HG03103 (cell line): Measurements from ENCODE around the gene FOXL1.

Source experiments
- ATAC-seq: cut with Tn5 transposase; IDR thresholded peaks from one replicate; pipeline ENCODE4 v1.9.1; 2021; ENCODE audit warnings: low read depth; ENCODE audit not compliant: unreplicated experiment

Gene FOXL1

DNA sequence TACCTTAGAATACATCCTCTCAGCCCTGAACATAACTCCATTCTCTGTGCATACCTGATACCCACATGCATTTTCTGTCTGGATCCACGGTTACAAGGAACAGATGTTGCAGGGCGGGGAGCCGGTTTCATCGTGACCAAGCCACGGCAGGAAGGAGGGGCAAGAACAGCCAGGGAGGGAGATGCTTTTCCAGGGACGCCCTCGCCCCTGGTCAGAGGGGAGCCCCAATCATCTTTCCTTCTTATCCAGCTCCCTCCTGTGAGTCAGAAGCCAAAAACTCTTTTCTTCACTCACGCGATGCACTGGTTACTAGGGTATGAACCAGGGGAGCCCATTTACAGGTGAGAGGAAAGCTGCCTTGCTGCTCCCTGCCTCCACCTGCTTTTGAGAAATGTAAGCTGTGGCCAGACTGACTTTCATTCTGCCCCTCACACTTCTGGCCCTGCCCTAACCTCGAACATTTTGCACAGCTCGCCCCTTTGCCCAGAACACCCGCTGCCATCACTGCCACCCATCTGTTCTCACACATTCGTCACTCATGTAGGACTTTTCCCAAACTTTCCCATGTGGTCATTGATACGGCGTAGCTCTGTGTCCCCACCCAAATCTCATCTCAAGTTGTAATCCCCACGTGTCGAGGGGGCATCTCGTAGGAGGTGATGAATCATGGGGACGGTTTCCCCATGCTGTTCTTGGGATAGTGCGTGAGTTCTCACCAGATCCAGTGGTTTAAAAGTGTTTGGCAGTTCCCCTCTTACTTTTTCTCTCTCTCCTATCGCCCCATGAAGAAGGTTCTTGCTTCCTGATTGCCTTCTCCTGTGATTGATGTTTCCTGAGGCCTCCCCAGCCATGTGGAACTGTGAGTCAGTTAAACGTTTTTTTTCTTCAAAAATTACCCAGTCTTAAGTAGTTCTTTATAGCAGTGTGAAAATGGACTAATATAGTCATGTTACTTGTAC is 20.5 kb downstream of the FOXL1 start:
- ATAC-seq: no peak

DNA sequence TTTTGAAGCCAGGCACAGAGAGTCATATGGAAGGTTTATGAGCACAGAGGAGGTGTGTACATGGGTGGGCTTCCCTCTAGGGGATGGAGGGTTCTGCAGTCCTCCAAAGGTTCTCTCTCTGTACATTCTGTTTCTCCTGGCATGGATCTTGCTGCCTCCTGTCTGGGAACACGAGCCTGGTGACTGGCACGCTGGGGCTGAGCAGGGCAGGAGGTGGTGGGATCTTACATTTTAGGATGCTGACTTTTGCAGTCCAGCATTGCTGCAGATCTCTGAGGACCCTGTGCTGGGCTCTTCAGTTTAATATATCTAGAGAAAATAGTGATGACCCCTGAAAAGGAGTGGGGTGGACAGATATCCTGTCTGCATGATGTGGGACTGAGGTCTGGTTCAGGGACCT is 23.0 kb downstream of the FOXL1 start:
- no peak for ATAC-seq

DNA sequence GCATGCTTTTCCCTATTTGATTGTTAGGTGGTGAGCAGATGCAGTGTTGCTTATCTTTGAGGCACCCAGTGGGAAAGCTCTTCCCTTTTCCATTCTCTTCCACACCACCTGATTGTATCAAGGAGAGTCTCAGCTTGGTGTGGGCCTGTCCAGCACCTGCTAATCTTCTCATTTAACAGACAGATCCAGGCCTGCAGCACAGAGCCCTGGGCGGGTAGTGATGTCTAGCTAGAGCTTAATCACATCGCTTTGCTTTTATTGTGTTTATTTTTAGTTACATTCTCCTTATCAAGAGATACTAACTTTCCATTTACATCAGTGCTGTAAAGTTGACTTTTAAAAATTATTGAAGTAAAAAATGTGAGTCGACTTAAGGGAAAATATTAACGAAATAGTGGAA is 24.2 kb downstream of the FOXL1 start:
- ATAC-seq: no peak

DNA sequence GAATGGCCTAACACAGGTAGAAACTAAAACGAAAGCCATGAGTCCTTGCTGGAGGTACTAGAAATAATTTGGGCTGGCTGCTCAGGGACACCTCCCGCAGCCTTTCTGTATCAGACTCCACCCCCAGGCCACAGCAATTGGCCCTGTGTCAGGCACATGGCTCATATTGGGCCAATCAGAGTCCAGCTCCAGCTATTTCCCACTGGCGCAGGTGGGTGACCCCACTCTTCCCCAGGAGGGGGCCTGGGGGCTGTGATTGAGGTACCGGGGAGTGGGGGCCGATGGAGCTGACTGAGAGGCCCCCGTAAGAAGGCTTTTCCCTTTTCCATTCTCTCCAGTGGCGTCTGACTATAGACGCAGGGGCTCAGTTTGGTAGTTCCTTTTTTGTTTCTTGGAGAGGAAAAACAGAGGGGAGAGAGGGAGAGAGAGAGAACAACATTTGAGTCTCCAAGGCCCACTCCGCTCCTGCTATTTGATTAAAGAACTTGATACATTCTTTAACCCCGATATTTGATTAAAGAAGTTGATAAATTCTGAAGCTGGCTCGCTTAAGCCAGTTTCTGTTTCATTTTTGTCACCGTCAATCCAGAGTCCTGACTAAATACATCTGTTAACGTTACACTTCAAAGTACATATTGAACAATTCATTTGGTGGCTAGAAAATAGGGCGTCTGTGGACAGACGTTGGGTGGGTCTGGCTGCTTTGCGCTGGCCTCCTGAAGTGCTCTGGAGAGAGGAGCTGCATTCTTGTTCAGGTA is 26.3 kb downstream of the FOXL1 start:
- no peak for ATAC-seq

DNA sequence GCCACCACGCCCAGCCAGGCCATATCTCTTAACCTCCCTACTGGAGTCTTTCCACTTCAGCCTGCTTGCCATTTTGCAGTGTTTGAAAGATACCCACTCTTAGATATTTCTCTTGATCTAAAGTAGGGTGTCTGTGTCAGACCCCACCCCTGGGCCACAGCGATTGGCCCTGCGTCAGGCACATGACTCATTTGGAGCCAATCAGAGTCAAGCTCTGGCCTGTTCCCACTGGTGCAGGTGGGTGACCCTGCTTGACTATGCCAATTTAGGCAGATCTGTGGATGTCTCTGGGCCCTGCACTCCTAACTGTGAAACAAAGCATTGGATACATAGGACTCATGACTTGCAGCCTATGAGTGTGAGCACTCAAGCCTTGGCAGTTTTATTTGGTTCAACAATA is 27.6 kb downstream of the FOXL1 start:
- ATAC-seq: no peak

DNA sequence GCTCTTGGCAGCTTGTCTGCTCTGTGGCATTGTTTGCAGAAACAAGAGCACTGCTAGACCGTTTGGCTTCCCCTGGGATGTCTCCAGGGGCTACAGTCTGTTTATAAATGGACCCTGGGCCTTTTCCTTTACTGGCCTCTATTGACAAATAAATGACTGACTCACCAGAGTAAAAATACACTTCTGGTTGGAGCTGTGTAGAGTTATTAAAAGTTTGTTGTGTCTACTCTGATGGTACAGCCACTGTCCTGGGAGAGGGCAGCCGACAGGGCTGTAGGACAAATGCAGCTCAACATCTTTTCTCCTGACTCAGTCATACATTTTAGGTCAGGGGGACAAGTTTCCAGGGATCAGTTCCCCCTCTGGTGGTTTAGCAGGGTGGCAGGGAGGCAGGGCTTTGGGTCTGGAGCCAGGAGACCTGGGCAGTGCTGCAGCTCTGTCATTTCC is 30.0 kb downstream of the FOXL1 start:
- ATAC-seq: no peak

DNA sequence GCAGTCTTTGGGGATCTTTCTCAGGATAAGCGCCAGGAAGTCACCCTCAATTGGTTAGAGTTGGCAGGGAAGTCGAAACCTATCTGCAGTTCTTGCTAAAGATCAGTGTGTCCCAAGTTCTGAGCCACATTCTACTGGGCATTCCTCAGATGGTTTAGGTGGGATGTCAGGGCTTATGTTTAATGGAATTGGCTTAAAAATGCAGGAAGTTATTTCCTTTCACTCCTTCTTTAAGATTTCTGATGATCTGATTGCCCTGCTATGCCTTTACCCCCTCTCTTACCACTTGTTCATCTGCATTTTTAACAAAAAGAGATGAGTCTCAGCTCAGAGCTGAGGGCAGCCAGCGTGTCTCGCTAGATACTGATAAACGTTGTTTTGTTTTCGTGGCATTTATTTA is 30.8 kb downstream of the FOXL1 start:
- no peak for ATAC-seq

DNA sequence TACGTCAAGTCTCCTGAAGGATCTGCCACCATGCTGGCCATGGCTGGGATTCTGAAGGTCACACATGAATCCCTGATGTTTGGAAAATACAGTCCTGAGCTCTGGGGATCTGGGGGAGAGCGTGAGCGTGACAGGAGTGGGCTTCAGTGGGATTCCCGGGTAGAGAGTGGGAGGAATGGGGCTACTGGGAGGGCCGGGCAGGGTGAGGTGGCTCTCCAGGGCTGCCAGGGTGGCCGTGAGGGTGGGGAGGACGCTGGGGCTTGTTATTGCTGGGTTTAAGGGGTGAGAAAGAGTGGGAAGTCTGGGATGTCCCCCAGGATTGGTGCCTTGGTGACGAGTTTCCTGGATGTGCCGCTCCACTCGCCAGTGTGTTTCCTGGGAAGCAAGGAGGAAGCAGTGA is 31.3 kb downstream of the FOXL1 start:
- no peak for ATAC-seq

DNA sequence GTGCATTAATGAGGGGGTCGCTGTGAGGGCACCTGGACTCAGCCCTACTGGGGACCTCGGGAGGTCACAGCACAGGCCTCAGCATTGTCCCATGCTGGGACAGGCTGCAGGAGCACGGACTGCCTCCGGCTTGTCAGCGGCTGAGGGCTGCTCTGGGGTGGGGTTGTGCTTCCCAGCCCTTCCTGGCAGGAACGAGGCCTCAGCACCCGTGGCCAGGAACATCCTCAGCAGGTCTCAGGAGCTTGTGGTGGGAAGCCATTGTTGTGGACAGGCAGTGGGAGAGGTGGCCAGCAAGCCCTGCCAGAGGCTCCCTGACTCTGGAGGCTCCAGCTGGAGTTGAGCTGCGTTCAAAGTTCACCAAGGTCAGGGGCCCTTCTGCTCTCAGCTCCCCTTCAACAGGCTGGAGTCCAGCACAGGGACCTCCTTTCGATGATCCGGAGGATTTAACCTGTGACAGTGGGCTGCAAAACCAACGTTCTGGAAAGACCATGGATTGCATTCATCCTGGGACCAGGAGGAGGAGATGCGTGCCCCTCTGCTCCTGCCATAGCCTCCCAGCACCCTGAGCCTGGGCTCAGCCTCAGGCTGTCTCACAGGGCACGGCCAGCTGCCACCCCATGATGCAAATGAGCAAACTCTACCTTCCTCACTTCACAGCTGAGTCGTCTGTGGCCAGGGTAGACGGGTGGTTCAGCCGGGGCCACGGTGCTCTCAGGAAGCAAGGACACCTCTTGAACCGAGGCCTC is 32.6 kb downstream of the FOXL1 start:
- no peak for ATAC-seq

DNA sequence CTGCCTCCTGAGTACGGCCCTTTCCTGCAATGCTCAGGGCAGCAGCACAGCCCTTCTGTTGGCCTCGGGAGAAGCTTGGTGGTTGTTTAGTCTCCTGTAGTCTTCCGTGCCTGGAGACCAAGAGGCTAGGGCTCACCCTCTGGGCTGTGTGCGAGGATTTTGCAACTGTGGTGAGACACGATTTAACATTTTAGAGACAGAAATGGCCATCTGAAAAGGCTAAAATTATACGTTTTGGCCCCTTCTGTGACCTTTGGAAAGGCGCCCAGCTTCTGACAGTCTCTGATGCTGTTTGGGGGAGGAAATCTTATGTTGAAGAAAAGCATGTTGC is 33.1 kb downstream of the FOXL1 start:
- no peak for ATAC-seq

DNA sequence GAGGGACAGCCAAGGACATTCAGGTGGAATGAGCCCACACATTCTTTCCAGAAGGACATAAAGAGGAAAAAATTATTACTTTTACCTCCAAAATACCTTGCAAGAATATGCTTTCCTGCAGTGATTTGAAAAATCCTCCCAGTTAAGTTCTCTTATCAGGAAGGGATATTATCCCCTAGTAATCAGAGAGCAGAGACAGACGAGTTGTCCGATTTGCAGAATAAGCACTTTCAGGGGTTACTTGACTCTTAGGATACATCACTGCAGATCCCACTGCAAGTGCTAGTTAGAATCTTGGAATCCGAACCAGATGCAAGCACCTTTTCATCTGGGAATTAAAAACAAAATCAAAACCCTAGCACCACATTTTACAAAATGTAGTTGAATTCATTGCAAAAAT is 33.6 kb downstream of the FOXL1 start:
- ATAC-seq: no peak

DNA sequence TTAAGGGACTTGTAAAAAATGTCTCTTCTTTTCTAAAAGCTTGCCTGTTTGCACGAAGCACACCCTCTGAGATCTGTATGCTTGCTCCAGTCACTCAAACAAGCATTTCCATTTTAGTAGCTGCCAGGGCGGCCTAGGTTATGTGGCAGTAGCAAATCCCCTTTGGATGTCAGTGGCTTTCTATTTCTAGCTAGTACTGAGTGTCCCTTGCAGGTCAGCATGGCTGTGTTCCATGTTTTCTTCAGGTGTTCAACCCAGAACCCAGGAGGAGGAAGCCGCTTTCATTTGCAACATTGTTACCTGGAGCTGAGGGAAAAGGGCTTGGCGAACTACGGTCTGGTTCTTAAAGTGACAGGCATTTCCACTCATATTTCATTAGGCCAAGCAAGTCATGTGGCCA is 36.4 kb downstream of the FOXL1 start:
- no peak for ATAC-seq

DNA sequence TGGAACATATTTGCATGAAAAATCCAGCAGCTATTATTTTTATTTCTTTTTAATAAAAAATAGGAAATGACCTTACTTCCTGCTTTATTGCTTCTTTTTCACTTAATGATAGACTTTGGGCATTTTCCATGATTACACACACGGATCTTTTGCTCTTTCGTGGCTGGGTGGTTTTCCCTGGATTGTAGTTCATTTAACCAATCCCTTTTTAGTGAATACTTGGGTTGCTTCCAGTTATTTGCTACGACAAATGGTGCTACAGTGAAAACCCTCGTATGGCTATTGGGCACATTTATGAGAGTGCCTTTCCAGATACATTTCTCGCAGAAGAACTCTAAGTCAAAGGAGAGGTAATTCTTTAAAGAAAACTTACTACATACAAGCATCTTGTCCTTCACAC is 38.6 kb downstream of the FOXL1 start:
- no peak for ATAC-seq

DNA sequence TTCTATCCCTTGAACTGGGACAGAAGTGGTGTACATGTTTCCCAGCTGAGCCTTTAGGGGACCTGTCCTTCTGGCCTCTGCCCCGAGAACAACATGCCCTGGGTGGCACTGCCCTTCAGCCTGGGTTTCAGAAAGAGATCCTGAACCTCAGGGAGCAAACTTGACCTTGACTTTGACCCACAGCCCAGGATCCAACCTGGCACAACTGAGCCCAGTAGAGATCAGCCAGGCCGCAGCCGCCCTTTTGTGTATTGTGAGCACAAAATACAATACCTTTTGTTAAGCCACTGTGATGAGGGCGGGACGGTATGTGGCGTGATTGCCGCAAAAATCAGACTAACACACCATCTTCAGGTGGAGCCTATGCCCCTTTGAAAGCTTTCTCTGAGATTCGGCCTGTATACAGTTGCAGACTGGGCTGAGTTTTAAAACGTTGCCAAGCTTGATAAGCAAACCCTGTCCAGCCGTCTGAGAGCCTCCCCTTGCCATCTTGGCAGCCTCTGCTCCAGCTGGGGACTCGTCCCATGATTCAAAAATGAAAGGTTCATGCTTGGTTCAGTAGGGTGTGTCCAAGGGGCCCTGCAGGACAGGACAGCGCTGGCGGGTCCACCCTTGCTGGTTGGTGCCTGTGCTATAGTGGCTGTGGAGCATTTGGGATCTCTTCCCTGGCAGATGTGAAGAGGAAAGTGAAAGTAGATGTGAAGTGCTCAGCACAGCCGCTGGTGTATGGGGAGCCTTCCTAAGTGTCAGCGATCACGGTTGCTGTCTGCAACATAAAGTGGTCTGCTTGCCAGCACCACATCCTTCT is 40.3 kb downstream of the FOXL1 start:
- ATAC-seq: no peak

DNA sequence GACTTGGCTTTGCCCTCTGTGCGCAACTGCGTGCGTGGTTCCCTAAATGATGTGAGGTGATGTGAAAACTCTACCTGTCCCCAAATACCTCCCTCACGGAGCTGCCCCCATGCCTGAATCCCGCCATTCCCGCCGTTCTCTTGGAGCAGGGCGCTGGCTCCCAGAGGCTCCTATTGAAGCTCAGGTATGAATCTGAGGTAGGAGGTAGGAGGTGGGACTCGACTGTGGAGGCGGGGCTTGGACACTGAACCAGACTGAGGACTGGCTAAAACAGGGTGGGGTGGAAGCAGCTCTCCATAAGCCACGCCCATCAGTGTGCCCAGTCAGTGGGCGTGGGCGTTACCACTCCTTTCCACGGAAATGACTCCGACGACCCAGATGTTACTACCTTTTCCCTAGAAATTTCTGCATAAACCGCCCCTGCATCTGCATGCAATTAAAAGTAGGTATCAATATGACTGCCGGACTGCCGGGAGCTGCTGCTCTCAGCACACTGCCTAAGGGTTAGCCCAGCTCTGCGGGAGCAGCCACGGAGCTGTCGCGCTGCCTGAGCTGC is 41.0 kb downstream of the FOXL1 start:
- ATAC-seq: no peak

DNA sequence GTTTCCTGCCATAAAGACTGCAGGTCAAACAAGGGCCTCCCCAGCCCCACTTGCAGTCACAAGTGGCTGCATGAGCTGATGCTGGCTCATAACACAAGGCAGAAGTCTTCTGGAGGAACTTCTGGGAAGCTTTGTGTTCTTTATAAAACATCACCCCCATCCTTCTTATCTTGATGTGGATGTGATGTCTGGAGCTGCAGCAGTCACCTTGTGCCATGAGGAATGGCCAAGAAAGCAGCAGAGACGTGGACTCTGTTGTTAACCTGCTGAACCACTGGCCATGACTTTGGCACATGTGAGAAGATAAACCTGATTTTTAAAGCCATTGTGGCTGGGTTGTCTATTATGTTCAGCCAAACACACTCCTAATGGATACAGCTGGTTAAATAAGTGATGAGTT is 41.8 kb downstream of the FOXL1 start:
- no peak for ATAC-seq

DNA sequence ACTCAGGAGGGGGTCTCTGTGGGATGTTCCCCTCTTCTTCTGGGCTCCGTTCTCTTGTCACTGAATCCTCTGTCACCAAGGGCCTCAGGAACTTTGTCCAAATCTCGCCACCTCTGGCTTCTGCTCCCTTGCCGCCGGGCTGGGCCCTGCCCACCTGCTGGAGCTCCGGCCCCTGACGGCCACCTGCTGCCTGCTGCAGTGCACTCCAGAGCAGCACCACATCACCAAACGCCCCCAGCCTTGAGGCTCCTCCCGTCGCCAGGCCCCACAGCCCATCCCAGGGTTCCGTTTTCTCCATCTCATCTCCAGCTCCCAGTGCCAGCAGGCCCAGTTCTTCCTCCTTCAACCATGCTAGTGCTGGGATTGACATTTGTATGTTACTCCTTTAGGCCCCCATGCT is 43.6 kb downstream of the FOXL1 start:
- no peak for ATAC-seq

DNA sequence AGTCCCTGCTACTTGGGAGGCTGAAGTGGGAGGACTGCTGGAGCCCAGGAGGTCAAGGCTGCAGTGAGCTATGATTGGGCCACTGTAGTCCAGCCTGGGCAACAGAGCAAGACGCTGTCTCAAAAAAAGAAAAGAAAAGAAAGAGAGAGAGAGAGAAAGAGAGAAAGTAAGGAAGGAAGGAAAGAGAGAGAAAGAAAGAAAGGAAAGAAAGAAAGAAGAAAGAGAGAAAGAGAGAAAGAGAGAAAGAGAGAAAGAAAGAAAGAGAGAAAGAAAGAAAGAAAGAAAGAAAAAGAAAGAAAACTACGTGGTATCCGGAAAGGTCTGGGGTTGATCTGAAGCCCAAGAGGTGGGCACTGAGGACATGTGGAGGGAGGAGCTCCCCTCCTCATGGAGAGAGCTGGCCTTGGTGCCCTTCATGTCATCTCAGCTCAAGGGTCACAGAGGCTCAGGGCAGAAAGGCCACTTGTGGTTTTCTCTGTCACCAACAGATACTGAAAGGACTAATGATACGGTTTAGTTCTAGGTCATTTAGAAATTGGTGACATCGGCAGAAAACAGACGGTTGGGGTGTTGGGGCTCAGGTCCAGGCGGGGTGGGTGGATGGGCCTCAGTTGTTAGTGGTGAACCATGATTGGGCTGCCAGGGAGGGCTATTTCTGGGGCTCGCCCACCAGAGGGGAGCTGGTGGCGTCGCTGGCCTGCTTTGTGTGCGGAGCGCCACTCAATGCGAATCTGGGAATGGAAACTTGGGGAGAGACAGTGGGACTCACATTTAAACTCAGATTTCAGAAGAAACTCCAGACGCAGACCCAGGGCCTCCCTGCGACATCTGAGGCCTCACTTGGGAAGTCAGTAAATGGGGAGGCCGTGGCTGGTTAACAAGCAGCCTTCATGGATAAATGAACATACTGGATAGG is 44.6 kb downstream of the FOXL1 start:
- ATAC-seq: no peak

DNA sequence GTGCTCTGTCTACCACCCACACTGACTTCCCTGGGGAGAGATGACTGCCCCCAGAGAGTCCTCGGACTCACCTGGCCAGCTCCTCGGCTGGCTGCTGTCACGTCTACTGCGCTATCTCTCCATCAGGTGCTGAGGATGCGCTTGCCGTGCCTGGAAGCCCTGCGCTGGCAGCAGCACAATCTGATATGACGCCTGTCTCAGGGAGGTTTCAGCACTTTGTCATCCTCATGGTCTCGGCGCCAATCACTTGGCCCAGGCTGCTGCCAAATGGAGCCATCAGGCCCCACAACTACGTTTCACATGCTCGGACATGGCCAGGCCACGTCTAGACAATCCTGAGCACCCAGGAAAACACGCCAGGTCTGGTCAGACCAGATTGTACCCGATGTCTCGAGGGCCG is 46.7 kb downstream of the FOXL1 start:
- ATAC-seq: no peak
